Left ventricle myocardium inferior (tissue), 1 donor: ENCODE data around the gene FASN. TPM values are rescaled to one million over a fixed set of nuclear protein-coding genes. Genes with fewer than 3 reads are reported as not detected.

Source experiments
- DNase-seq: peaks from one replicate; pipeline ENCODE4 v3.0.0-alpha.2; 2020
- H3K27ac ChIP-seq: fragments of 200-600 bp; replicated peaks from 2 replicates; pipeline ENCODE4 v1.8.0; 2021
- H3K27me3 ChIP-seq: fragments of 200-600 bp; 2 replicates; pipeline ENCODE4 v1.8.0; 2021; ENCODE audit warnings: low read depth
- H3K36me3 ChIP-seq: fragments of 200-600 bp; 2 replicates; pipeline ENCODE4 v1.8.0; 2021
- H3K4me1 ChIP-seq: fragments of 200-600 bp; 2 replicates; pipeline ENCODE4 v1.8.0; 2021
- H3K4me3 ChIP-seq: fragments of 200-600 bp; 2 replicates; pipeline ENCODE4 v1.8.0; 2021; ENCODE audit warnings: mild to moderate bottlenecking, moderate library complexity
- H3K9me3 ChIP-seq: fragments of 200-600 bp; replicated peaks from 2 replicates; pipeline ENCODE4 v1.8.0; 2021
- intact Hi-C: fragments of 100-400 bp; cut with micrococcal nuclease; formaldehyde crosslinking; loops from one replicate; pipeline ENCODE4 v1.11.0; 2022
- total RNA-seq: library from RNA; stranded (reverse); fragmentation: NEBNext Ultra II Directional; extraction: Animal tissue kit (Norgen Biotek cat#: 25700); gene quantifications from one replicate; pipeline ENCODE4 v1.2.1, GENCODE V29; 2021
- TF ChIP-seq, protein P1 (sequence below): fragments of 200-600 bp; IDR thresholded peaks from 2 replicates; pipeline ENCODE4 v1.8.0; 2021; ENCODE audit warnings: antibody characterized with exemption, mild to moderate bottlenecking, borderline replicate concordance
- donor health status: DM: no; HTN: yes; CAD: no; lungs with severe emphysema.

The FASN gene
- total RNA-seq, 1 donor from 2014 or later, result 13.6 TPM

DNA sequence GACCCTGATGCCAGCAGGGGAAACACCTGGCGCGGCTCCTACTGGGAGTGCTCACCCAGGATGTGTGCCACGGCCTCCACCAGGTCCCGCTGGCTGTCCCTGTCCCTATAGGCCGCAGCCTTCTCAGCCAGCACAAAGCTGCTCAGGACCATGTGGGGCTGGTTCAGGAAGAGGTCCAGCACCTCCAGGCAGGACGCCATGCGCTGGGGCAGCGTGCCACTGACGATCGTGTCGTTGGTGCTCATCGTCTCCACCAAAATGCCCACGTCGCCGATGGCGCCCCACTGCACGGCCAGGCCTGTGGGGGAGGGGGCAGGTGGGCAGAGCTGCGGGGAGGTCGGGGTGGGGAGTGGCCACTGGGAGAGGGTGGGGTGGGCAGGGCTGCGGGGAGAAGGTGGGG lies 16.5 kb downstream of the FASN start:
- TF ChIP-seq, protein P1, sequence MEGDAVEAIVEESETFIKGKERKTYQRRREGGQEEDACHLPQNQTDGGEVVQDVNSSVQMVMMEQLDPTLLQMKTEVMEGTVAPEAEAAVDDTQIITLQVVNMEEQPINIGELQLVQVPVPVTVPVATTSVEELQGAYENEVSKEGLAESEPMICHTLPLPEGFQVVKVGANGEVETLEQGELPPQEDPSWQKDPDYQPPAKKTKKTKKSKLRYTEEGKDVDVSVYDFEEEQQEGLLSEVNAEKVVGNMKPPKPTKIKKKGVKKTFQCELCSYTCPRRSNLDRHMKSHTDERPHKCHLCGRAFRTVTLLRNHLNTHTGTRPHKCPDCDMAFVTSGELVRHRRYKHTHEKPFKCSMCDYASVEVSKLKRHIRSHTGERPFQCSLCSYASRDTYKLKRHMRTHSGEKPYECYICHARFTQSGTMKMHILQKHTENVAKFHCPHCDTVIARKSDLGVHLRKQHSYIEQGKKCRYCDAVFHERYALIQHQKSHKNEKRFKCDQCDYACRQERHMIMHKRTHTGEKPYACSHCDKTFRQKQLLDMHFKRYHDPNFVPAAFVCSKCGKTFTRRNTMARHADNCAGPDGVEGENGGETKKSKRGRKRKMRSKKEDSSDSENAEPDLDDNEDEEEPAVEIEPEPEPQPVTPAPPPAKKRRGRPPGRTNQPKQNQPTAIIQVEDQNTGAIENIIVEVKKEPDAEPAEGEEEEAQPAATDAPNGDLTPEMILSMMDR, result no peak
- intact Hi-C loops, result no loop called here
- no peak overlapping the region for H3K27ac ChIP-seq
- peaks cover 74% of the 10 kb centered on the region for H3K36me3 ChIP-seq
- H3K4me1 ChIP-seq, result no peaks in the 10 kb centered on the region
- H3K9me3 ChIP-seq, result no peaks in the 10 kb centered on the region
- no peaks in the 10 kb centered on the region for H3K27me3 ChIP-seq
- no peak for DNase-seq
- H3K4me3 ChIP-seq, result no peak overlapping the region

- TF ChIP-seq, protein P1, result no peak
- intact Hi-C loops, result no loop called here
Observed at GRCh38 chr17:82080789-82081464, 17.1 kb downstream of the FASN start.

DNA sequence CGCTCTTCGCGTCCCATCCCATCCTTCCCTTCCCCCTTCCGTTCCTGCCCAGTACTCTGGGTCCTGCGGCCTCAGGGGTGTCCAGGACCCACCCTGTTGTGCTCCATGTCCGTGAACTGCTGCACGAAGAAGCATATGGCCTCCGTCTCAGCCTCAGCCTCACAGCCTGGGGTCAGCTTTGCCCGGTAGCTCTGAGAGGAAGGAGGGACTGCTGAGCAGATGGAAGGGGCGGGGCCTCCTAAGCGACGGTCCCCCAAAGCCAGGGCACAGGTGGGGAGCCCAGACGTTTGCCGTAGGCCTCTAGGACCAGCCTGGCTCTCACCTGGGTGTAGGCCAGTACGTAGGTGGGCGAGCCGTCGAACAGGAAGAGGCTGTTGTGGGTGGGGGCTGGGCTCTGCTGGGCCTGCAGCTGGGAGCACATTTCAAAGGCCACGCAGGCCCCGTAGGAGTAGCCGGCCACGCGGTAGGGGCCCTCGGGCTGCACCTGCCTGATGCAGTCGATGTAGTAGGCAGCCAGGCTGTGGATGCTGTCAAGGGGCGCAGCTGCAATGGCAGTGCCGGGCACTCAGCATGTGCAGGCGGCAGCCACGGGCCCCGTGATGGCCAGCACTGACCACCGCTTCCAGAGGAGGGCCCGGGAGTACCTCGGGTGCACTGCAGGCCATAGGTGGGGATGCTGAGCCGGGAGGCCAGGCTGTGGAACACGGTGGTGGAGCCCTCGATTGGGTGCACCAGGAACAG lies 17.8 kb downstream of the FASN start:
- H3K9me3 ChIP-seq, result no peaks in the 10 kb centered on the region
- no peaks in the 10 kb centered on the region for H3K4me1 ChIP-seq
- no peak for DNase-seq
- TF ChIP-seq, protein P1, result no peak
- no peaks in the 10 kb centered on the region for H3K27me3 ChIP-seq
- no peak overlapping the region for H3K4me3 ChIP-seq
- no peak overlapping the region for H3K27ac ChIP-seq
- peaks cover 61% of the 10 kb centered on the region for H3K36me3 ChIP-seq
- intact Hi-C loops, result no loop called here

More at GRCh38 chr17:82080789-82081464, 17.1 kb downstream of the FASN start:
- DNase-seq, result no peak
- Histone ChIP-seq H3K27ac (no peak overlapping the region), H3K4me3 (no peak overlapping the region), H3K9me3 (no peaks in the 10 kb centered on the region), H3K36me3 (peaks cover 68% of the 10 kb centered on the region), H3K4me1 (no peaks in the 10 kb centered on the region), H3K27me3 (no peaks in the 10 kb centered on the region)

DNA sequence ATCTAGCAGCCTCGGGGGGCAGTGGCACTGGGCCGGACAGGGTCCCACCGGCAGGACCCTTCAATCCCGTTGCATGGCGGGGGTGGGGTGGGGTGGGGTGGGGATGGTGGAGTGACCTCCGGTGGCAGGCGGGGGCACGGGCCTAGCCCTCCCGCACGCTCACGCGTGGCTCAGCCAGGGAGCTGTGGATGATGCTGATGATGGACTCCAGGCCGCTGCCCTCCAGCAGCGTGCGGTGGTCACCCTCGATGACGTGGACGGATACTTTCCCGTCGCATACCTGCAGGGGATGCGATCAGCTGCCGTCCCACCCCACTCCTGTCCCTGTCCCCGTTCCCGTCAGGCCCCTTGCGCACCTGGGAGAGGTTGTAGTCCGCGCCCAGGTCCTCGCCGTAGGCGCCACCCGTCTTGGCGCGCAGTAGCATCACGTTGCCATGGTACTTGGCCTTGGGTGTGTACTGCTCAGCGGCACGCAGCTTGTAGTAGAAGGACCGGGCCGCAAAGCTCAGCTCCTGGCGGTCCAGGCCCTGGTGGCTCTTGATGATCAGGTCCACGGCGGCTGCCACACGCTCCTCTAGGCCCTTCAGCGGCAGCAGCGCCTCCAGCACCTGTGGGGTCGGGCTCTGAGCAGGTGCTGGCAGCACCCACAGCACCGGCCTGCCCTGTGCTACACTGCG lies 18.9 kb downstream of the FASN start:
- Histone ChIP-seq H3K27me3 (no peaks in the 10 kb centered on the region), H3K27ac (no peak overlapping the region), H3K9me3 (no peaks in the 10 kb centered on the region), H3K36me3 (peaks cover 50% of the 10 kb centered on the region), H3K4me3 (no peak overlapping the region), H3K4me1 (no peaks in the 10 kb centered on the region)
- no peak for DNase-seq
- TF ChIP-seq, protein P1, result no peak
- intact Hi-C loops, result no loop called here

- intact Hi-C loops, result no loop called here
Observed at GRCh38 chr17:82078433-82078832, 19.6 kb downstream of the FASN start.

More at GRCh38 chr17:82078433-82078832, 19.6 kb downstream of the FASN start:
- DNase-seq, result no peak
- Histone ChIP-seq H3K4me3 (no peak overlapping the region), H3K36me3 (peaks cover 43% of the 10 kb centered on the region), H3K9me3 (no peaks in the 10 kb centered on the region), H3K27ac (no peak overlapping the region), H3K4me1 (no peaks in the 10 kb centered on the region), H3K27me3 (no peaks in the 10 kb centered on the region)
- TF ChIP-seq, protein P1, result no peak
